HG03045 (cell line): Measurements from ENCODE around the gene NSD1.

Experiments
- ATAC-seq: cut with Tn5 transposase; IDR thresholded peaks from one replicate; pipeline ENCODE4 v1.9.1; 2021; ENCODE audit warnings: mild to moderate bottlenecking, moderate library complexity; ENCODE audit not compliant: unreplicated experiment

Gene NSD1

DNA sequence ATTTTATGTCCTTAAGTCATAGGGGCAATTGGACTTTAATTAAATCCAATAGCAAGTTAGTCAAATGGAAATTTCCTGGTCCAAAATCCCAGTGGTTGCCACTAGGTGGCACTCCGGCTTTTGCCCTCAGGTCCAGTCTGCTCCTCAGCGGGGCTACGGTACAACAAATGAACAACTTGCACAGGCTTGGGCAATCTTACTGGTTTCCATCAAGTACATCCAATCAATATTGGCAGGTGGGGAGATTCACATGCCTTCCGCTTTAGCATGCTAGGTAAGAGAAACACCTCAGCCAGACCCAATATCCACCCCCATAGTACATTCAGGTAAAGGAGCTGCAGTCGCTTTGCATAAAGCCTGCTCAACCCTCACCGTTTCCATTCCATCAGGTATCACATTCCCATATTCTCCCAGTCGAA is 184.4 kb downstream of the NSD1 start:
- ATAC-seq = no peak

- ATAC-seq = no peak
These were observed 186.5 kb downstream of the NSD1 start for GRCh38 chr5:177319913-177320588.

DNA sequence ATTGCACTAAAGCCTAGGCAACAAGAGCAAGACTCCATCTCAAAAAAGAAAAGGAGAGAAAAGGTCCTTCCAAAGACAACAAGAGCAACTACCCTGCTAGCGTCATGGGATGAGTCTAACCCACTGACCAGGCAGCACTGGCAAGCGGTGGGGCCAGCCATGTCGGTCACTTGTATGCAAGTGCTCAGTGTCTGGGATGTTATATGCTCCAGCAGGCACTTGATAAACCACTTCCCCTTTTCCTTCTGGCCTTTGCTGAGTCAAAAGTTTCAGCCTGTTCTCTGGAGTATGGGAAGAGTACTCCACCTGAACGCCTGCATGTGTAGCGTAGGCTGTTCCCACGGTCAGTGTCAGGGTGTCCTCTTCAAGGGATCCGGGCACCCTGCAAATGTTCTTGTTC is 187.3 kb downstream of the NSD1 start:
- ATAC-seq = no peak

- no peak for ATAC-seq
These were observed 192.4 kb downstream of the NSD1 start for GRCh38 chr5:177325868-177326381.

GRCh38 chr5:177327539-177328522 is 194.3 kb downstream of the NSD1 start:
- ATAC-seq = no peak

- no peak for ATAC-seq
These were observed 195.1 kb downstream of the NSD1 start for GRCh38 chr5:177328545-177329231.

- no peak for ATAC-seq
These were observed 196.3 kb downstream of the NSD1 start for GRCh38 chr5:177329883-177330282.

- no peak for ATAC-seq
These were observed 197.6 kb downstream of the NSD1 start for GRCh38 chr5:177330991-177331842.

DNA sequence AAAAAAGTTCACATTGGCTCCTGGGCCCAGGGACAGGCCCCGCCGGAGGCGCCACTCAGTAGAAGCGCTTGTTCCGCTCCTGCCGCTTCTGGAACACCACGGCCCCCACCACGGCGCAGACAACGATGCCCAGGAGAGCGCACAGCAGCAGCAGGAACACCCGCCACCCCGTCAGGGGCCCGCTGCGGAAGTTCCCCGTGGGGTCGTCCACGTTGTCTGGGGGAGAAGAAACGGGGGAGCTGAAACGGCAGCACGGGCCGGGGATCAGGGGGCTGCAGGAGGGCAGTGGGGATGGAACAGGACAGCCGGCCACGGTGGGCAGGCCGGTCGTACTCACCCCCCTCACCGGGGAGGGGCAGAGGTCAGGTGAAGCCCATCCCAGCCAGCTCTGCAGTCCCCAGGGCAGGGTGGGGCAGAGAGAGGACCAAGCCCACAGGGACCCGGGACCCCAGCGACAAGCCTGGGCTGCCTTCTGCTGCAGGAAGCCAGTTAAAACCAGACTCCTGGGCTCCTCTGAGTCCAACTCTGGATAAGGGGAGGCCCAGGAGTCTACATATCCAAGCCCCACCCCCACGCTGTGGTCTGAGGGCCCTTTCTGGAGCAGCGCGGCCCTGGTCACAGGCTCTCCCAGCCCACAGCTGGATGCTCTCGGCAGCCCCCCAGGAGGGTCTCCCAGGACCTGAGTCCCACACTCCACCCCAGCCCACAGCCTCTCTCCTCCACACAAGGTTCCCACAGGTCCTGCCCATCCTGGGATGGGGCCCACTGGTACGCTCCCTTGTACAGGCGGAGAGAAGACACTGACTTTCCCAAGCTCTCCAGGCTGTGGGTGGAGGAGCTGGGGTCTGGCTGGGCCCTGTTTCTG is 198.7 kb downstream of the NSD1 start:
- no peak for ATAC-seq

DNA sequence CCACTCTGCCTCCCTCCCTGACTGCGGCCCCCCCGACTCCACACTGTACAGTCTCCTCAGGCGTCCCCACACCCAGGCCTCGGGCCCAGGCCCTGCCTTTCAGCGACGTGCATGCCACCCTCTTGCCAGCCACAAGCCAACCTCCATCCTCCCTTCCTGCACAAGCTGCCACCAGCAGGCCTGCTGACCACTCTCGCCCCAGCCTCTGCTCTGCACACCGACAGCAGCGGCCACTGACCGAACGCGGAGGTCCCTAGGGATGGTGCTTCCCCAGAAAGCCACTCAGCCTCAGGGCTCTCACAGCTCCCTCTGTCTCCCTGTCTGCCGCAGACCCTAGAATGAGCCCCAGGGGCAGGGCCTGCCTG is 199.3 kb downstream of the NSD1 start:
- no peak for ATAC-seq

- ATAC-seq = no peak
These were observed 200.0 kb downstream of the NSD1 start for GRCh38 chr5:177333420-177334154.

GRCh38 chr5:177334155-177334551 is 200.6 kb downstream of the NSD1 start:
- no peak for ATAC-seq

DNA sequence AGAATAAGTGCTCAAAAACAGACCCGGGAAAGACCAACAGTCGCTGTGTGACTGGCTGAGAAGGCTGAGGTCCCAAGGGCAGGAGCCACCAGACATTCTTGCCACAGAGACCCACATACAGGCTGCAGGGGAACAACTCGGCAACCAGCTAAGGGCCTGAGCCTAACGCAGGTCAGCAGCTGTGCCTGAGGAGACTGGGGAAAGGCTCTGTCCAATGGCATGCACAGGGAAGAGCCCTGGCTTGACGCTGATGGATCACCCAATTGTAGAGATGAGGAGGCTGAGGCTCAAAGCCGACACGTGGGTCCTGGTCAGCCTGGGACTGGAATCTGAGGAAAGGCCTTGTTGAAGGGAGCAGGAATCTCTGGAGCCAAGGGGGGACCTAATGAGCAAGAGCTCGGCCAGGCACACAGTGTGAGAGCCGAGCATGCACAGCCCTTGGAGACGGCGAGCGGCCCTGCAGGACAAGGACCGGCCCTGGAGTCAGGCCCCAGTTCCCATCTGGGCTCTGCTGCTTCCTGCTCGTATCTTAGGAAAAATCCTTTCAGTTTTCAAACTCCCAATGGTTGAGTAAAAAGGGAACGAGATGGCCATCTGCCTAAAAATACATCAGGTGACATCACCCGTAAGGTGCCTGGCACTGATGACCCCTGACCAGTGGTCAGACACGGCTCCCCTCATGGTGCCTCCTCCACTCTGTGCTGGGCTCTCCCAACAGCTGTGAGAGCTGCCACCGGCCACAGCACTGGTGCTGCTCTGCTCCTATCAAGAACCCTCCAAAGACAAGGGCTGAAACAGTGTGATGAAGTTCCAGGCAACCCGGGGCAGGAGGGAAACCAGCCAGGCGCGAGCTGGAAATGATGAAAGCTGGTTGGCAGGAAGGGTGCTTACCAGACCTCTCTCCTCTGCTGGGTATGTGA is 201.5 kb downstream of the NSD1 start:
- no peak for ATAC-seq

DNA sequence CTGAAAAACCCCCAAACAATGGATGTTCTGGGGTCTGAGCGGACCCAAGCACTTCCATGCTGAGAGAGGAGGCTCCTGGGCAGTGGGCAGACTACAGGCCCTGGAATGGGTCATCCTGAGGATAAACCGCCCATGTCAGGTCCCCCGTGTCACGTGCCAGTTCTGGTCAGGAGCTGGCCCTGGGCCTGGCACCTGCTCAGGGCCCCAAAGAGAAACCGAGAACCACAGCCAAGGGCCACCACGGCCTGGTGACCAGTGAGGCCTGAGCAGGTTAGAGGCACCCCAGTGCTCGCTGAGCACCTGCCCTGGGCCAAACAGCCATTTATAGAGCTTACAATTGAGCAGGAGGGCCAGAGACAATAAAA is 202.1 kb downstream of the NSD1 start:
- no peak for ATAC-seq

- ATAC-seq = no peak
These were observed 202.5 kb downstream of the NSD1 start for GRCh38 chr5:177336112-177336511.

- ATAC-seq = no peak
These were observed 203.3 kb downstream of the NSD1 start for GRCh38 chr5:177336603-177337494.
